AG09309 (cell line): ENCODE data around the gene HMOX1.

Source experiments
- DNase-seq: peaks from one replicate; pipeline ENCODE4 v3.0.0-alpha.2; 2010; ENCODE audit warnings: low read depth
- H3K4me3 ChIP-seq: 2 replicates; pipeline ENCODE4 v1.5.1; 2011; ENCODE audit warnings: mild to moderate bottlenecking, low read depth, low read length, moderate library complexity; ENCODE audit not compliant: control insufficient read depth
- TF ChIP-seq, protein P1 (sequence below): IDR thresholded peaks from 2 replicates; pipeline ENCODE4 v1.5.1; 2011; ENCODE audit warnings: mild to moderate bottlenecking, low read depth, low read length, inconsistent platforms; ENCODE audit not compliant: insufficient read depth, control insufficient read depth; ENCODE audit errors: missing control alignments

Gene HMOX1

GRCh38 chr22:35349704-35350538, 31.0 kb upstream of the HMOX1 start:
- TF ChIP-seq, protein P1, sequence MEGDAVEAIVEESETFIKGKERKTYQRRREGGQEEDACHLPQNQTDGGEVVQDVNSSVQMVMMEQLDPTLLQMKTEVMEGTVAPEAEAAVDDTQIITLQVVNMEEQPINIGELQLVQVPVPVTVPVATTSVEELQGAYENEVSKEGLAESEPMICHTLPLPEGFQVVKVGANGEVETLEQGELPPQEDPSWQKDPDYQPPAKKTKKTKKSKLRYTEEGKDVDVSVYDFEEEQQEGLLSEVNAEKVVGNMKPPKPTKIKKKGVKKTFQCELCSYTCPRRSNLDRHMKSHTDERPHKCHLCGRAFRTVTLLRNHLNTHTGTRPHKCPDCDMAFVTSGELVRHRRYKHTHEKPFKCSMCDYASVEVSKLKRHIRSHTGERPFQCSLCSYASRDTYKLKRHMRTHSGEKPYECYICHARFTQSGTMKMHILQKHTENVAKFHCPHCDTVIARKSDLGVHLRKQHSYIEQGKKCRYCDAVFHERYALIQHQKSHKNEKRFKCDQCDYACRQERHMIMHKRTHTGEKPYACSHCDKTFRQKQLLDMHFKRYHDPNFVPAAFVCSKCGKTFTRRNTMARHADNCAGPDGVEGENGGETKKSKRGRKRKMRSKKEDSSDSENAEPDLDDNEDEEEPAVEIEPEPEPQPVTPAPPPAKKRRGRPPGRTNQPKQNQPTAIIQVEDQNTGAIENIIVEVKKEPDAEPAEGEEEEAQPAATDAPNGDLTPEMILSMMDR: no peak
- H3K4me3 ChIP-seq: no peak overlapping the region
- no peak for DNase-seq

GRCh38 chr22:35350539-35351503, 30.1 kb upstream of the HMOX1 start:
- TF ChIP-seq, protein P1: peak; percentile 83
- DNase-seq: peak; percentile 76
- peak overlapping the region; percentile 67 for H3K4me3 ChIP-seq

DNA sequence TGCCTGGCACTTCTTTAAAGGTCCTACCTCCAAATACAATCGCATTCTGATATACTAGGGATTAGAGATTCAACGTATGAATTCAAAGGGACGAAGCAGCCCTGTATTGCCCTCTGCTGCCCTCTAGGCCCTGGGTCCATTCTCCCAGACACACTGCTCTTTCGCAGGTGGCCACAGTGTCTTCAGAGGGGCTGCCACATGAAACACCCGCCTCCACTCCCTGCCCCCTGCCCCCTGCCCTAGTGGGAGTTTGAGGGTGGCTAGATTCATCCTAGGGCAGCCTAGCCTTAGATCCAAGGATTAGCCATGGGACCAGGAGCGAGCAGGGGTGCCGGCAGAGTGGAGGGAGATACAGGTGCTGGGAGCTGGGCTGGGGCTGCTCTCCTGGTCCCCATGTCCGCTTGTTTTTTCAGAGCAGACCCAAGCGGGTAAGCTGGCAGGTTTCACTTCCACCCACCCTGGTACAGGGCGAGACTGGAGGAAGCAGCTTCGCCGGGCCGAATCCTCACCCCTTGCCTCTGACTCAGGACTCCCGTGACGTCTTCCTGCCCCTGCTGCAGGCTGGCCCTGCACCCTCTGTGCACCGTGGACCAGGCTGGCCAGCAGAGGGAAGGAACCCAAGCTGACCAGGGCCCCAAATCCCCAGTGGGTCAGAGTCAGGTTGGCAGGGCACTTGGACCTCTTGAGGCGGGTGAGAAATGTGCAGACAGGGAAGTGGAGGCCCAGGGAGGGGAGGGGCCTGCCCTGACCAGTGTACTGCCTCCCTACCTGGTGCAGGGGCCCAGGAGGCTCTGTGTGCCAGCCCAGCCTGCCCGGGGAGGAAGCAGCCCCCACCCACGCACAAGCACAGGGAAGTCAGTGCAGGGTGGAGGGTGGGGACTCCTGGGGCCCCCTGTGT, 28.4 kb upstream of the HMOX1 start:
- TF ChIP-seq, protein P1: peak; percentile 15
- no peak for DNase-seq
- no peak overlapping the region for H3K4me3 ChIP-seq

DNA sequence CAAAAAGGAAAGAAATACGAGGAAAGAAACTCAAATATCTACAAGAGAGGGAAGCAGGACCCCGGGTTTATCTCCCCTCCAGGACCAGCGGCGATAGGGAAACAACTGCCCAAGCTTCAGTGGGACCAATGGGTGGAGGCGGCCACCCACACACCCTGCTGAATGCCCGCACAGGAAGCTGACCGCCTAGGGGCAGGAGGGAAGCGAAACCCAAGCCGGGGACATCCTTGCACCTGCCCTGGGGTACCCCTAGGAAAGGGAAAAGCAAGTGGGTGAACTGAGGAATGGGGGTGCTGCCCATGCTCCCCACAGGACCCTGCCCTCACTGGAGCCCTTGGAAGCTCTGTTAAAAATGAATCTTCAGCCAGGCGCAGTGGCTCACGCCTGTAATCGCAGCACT, 27.6 kb upstream of the HMOX1 start:
- no peak for DNase-seq
- TF ChIP-seq, protein P1: no peak
- H3K4me3 ChIP-seq: no peak overlapping the region

- TF ChIP-seq, protein P1: no peak
- DNase-seq: no peak
- H3K4me3 ChIP-seq: no peak overlapping the region
Measured at GRCh38 chr22:35354068-35354467, 26.8 kb upstream of the HMOX1 start.
